GM10266 (cell line): ENCODE data around the gene TRIM47.
A peak's percentile ranks its signal among the peaks of the same experiment; 100 is the strongest.

Source experiments
- DNase-seq: peaks from one replicate; pipeline ENCODE4 v3.0.0; 2012; ENCODE audit errors: extremely low spot score
- CTCF ChIP-seq: IDR thresholded peaks from 2 replicates; pipeline ENCODE4 v1.5.1; 2012; ENCODE audit warnings: mild to moderate bottlenecking, low read depth; ENCODE audit not compliant: control insufficient read depth, insufficient read depth; ENCODE audit errors: missing control alignments

TRIM47 gene

GRCh38 chr17:75838410-75838809 is 40.0 kb downstream of the TRIM47 start:
- no peak for DNase-seq
- no peak for TF ChIP-seq CTCF

GRCh38 chr17:75837899-75838298 is 40.5 kb downstream of the TRIM47 start:
- DNase-seq, result no peak
- TF ChIP-seq CTCF, result no peak

GRCh38 chr17:75836605-75837004 is 41.8 kb downstream of the TRIM47 start:
- DNase-seq, result no peak
- no peak for TF ChIP-seq CTCF

- DNase-seq, result no peak
- TF ChIP-seq CTCF, result no peak
Measured at GRCh38 chr17:75835654-75835987, 42.8 kb downstream of the TRIM47 start.

GRCh38 chr17:75834928-75835653 is 43.3 kb downstream of the TRIM47 start:
- no peak for TF ChIP-seq CTCF
- no peak for DNase-seq

- TF ChIP-seq CTCF, result no peak
- no peak for DNase-seq
Measured at GRCh38 chr17:75834279-75834920, 44.0 kb downstream of the TRIM47 start.

GRCh38 chr17:75832652-75833400 is 45.6 kb downstream of the TRIM47 start:
- TF ChIP-seq CTCF, result no peak
- peak; percentile 52 for DNase-seq
